K562 treated with DMSO at 1 percent for 24 hours (cell line): ENCODE results near the gene JAKMIP2. TPM values are rescaled to one million over a fixed set of nuclear protein-coding genes. Genes with fewer than 3 reads are reported as not detected.

Source experiments
- total RNA-seq: library from RNA; unstranded; fragments of 300-600 nt; gene quantifications from 2 replicates; pipeline ENCODE4 v1.2.3, GENCODE V29; 2022; ENCODE audit warnings: low read depth; ENCODE audit not compliant: insufficient read depth

The JAKMIP2 gene
- total RNA-seq, result not detected in 2 replicates

DNA sequence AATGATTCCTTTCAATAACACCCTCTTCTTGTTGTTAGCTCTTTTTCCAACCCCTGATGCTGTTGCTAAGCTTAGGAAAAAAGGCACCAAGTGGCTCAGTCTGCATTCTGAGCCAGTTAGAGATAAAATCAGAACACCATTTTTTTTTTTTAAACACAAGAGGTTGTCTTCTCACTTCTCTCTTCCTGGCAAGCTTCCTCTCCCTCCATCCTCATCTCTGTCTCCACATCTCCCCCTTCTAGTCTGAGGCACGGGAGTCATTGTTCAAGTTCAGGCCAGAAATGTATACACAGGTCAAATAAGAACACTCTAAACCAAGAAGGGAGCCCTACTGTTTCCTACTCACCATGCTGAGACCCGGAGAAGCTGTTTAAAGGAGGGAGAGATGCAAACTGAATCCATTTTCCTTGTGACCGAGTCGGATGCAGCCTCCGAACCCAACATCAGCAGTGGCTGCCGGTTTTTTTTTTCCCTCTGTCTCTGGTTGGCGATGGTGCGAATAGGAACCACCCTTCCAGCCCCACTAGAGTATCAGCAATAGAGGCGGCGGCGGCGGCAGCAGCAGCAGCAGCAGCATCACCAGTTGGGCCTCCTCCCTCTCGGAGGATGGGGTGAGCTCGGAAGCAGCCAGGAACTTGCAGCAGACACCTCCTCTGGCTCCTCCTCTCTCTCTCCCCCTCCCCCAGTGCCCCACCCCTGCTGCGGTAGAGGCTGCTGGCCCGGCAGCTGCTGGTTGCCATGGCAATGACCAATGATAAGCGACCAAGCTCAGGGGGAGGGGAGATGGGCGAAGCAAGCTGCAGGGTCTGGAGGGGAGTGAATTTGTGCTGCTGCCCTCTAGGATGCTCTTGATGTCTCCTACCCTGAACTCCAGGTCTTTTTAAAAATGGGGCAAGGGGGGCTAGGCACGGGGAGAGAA is at the start of gene JAKMIP2:
TSS of gene JAKMIP2 (minus strand) at position 619 of the 919 bp plus-strand sequence. CDS start 110,922 bp downstream, outside the sequence.

DNA sequence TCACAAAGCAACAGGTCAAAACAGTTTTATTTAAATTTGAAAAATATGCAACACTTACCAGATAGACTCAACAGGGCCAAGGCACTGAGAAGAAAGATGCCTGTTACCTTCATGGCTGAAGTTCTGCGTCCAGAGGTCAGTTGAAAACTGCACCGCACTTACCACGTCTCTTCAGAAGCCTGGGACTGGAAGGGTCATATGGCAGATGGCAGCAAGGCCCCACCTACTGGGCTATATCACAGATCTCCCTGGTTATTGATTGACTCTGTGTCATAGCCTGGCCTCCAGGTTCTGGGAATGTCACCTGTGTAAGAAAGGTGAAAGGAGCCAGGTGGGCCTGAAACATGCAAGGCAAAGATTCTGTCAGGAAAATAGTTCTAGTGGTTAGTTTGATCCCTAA is 48.9 kb upstream of the JAKMIP2 start, which contains the start of gene SPINK1:
TSS of gene SPINK1 (minus strand) at position 207 of the 400 bp plus-strand sequence. CDS start at position 113, 94 bp downstream.

Other genes starting within 250 kb of the JAKMIP2 start
- 4.7 and 6.0 TPM in 2 replicates for gene SPINK1, start 48.9 kb upstream of the JAKMIP2 start, total RNA-seq
- gene SCGB3A2, start 96.0 kb upstream of the JAKMIP2 start, total RNA-seq, result not detected in 2 replicates
- not detected in 2 replicates for gene C5orf46, start 123.8 kb upstream of the JAKMIP2 start, total RNA-seq